ENCODE data around the gene KLC1. TPM values are rescaled to one million over a fixed set of nuclear protein-coding genes. Genes with fewer than 3 reads are reported as not detected.

Gene KLC1
- polyA plus RNA-seq, 3 donors: 89.5 to 156 (median 107) TPM

DNA sequence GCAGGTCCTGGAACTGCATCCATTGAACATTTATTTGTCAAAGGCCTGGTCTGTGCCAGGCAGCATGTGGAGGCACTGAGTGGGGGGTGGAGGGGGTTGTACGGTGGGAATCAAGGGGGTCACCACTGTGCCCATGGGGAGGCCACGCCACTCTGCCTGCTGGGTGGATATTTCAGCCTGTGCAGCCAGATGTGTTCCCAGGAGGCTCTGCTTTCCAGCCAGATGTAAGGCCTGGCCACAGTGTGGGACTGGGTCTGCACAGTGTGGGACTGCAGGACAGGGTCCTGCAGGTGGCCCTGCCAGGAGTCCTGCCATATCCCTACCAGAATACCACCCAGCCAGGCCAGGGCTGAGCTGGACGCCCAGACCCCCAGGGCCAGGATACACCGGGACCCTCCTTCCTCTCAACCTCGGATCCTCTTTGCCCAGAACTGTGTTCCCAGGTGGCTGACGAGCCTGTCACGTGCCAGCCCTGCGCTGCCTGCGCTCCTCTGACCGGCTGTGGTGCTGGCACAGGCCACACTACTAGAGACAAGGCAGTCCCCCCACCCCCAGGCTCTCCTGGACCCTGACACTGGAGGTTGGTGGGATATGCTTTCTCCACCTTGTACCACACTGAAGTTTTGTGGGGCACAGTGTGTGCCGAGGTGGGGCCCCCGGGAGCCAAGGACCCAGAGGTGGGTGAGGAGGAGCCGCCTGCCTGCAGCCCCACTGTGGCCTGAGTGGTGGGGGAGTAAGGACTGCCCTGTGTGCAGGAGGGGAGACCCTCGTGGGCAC is 68.8 kb downstream of the KLC1 start:
- no peak for DNase-seq (ENCODE audit: extremely low read depth in 1 of 11, low read depth in 9 of 11, low spot score in 4 of 11)

DNA sequence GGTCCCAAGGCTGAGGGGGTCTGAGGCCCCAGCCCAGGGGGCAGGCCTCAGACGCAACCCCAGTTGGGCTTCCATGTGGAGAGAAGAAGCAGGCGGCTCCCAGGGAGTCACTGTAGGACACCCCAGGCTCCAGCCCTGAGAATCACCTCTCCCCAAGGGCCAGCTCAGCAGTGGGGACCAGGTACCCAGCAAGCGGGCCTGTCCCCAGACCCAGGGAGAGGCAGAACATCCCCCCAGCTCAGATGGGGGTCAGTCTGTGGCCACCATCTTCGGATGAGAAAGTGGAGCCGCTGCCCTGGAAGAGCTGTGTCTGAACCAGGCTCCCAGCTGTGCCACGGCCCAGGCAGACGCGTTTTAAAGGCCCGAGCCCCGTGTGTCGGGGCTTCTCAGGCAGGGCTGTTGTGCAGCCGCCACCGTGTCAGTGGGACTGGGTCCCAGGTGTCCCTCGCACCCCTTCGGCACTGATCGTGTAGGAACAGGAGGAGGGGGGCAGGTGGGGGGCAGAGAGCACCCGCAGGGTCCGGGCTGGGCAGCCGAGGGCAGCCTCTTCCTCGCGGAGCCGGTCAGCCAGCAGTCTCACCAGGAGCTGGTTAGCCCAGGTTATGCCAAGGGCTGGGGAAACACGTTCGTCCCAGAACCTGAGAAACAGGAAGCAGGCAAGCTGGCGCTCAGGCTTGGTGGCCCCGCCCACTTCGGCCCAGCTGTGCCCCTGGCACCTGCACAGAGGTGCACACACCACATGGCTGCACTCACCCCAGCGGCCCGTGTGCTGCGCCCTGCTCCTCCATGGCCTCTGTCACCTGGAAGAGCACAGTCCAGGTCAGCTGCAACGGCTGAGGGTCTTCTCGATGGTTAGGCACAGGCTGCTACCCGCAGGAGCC is 69.6 kb downstream of the KLC1 start:
- no peak for DNase-seq (ENCODE audit: extremely low read depth in 1 of 11, low read depth in 9 of 11, low spot score in 4 of 11)

DNA sequence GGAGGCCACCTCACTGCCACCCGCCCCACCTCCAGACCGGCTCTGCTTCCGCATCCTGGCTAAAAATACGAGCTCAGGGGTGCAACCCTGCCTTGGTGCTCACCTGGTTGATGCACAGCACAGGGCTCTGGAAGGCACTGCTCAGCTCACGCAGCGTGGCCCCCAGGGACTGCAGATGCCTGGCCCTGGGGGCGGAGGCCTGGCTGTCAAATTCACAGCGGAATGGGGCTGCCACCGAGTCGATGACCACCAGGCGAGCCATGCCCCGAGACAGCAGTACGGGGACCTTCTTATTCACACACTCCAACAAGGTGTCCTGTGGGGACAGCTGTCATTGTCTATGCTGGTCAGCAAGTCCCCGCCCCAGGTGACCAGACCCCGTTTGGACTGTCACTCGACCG is 70.2 kb downstream of the KLC1 start:
- DNase-seq (ENCODE audit: extremely low read depth in 1 of 11, low read depth in 9 of 11, low spot score in 4 of 11): no peak

DNA sequence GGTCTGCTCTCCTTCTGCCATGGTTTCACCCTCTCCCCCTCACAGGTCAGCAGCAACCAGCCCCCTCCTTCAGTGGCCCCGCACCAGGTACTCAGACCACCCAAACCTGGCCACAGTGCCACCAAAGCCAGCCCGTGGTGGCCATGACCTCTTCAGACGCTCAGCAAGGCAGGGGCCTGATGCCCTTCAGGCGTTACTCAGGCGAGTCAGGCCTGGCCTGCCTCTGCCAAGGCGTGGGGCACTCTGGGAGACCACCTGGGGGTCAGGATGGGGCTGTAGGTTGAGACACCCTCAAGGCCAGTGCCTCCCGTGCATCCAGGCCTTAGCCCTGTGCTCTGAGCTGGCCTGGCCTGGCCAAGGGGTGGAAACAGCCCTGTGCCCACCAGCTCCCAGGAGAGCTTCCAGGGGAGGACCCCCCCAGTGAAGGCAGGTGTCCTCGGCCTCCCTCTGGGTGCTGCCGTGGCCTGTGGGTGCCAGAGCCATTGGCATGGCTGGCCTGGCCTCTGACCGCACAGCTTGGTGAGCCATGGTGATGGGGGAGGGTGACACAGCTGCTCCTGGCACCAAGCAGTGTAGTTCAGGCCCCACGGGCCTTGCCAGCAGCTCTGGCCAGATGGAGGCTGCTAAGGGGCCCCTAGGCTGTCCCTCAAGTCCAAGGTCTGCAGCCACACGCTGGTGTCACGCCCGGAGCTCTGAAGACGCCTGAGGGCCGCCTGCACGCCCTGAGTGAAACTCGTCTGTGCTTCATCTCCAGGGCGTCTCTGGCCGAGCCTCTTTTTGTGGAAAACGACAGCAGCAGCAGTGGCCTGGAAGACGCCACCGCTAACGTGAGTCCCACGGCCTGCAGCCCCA is 71.1 kb downstream of the KLC1 start:
- no peak for DNase-seq (ENCODE audit: extremely low read depth in 1 of 11, low read depth in 9 of 11, low spot score in 4 of 11)

DNA sequence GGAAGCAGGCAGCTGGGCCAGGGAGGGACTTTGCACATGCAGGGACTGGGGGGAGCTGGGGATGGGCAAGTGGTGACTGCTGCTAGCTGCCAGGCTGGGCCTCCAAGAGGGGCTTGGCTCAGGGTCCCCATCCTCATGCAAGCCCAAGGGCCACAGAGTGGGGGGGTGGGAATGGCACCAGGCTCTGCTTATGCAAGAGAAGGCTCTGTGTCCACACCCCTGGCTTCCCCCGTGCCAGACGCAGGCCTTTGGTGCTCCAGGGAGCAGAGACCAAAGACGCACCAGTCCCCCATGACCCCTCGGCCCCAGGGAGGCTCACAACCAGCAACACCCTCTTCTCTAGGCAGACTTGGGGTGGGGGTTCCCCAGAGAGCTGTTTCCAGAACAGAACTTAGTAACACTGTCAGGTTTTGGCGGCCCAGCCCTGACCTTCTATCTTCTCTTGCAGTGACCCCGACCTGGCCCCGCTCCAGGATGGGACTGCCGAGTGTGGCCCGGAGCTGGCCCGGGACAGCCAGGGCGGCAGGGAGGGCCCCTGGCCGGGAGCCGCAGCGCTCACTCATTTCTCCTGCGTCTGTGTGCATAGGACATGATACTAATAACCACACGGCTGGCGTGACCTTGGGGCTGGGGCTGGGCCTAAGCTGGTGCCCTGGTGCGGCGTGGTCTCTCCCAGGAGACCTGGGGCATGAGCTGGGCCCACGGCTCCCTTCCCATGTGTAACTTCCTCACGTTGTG is 71.9 kb downstream of the KLC1 start:
- no peak for DNase-seq (ENCODE audit: extremely low read depth in 1 of 11, low read depth in 9 of 11, low spot score in 4 of 11)

DNA sequence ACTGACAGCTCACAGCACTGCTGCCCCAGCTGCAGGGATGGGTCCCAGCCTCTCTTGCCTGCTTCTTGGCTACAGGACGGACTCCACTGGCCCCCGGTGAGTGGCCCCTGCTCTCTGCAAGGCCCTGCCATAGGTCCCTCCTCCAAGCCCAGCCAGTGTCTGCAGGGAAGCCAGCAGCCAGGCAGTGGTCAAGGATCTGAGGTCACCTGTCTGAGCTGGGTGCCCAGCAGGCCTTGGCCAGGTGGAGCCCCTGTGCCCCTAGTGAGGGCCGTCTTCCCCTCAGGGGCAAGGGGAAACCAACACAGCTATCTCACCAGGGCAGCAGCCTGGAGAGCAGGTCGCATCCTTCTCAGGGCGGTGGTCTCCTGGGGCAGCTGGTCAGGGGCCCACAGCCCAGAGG is 73.1 kb downstream of the KLC1 start:
- no peak for DNase-seq (ENCODE audit: extremely low read depth in 1 of 11, low read depth in 9 of 11, low spot score in 4 of 11)

DNA sequence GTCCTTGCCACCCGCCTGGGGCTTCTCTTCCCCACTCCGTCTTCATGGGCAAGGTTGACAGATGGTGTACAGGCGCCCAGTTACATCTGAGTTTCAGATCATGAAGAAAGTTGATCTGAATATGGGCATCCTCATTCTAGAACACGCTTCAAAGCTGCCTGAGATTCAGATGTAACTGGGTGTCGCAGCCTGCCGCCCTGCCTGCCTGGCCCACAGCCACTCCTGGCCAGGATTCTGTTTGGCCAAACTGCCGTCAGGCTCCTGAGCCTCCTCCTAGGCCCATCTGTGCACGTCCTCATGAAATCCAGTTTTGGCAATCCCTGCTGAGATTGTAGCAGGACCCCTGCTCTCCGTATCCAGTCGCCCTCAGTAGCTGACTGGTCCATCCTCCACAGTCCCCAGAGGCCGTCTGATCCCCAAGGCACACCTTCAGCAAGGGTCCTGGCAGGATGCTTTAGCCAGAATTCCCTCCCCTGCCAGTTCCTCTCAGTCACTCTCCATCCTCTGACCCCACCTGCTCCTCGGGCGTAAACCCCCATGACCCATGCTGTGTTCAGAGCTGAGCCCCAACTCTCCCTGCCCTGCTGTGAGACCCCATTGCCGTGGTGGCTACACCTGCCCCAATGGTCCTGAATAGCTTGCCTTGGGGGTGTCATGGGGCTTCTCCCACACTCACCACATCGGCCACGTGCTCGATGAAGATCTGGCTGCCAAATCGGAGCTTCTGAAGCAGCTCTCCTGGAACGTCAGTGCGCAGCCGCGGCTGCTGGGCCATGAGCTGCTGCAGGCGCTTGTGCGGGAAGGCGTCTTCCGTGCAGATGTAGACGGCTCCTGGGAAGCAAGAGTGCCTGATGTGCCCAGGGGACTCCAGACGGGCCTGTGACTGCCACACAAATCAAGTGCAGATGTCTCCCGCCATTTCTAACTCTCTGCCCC is 73.8 kb downstream of the KLC1 start:
- no peak for DNase-seq (ENCODE audit: extremely low read depth in 1 of 11, low read depth in 9 of 11, low spot score in 4 of 11)

DNA sequence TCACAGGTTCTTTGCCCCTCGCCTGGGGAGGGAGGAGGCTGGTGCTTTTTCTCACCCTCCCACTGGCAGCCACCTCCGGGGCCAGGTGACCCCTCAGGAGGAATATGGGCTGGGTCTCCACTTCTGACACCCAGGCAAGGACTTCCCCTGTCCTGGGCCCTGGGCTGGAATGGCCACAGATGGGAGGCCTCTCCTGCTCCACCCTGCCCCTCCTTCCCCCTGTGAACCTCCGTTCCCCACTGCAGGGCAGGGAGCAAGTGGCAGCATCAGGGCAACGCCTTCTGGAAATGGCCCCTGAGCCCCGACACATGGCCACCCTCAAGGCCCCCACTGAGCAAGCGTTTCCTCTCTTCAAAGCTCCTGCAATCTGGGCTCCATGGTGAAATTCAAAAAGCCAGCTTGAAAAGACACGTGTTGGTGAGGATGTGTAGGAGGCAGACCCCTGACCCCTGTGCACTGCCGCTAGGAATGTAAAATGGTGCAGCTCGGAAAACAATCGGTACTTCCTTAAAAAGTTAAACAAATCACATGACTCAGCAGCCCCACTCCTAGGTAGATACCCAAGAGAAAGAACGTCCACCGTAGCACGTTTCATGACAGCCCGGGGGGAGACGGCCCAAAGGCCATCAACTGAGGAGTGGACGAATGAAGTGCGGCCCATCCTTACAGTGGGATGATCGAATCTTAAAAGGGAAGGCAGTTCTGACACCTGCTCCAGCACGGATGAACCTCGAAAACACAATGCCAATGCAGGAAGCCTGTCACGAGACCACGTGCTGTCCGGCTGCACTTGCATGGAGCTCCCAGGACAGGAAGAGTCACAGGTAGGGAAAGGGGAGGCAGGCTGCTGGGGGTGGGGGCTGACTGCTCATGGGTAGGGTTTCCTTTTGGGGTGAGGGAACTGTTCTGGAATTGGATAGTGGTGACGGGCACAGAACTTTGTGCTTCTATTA is 74.7 kb downstream of the KLC1 start:
- DNase-seq (ENCODE audit: extremely low read depth in 1 of 11, low read depth in 9 of 11, low spot score in 4 of 11): no peak

DNA sequence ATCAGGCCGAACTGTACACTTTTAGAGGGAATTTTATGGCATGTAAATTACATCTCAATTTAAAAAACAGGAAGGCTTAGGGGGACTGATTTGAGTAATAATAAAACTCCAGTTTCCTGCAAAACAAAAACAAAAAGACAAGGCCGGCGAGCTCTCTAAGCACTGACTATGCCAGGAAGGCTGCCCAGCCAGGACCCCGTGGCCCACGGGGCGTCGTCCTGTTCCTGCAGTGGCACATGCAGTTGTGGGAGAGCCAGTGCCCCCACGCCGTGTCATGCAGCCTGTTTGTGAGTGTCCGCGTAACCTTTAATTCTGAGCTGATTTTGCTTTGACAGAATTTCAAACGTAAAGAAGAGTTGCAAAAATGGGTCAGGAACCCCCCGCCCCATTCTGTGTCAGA is 75.7 kb downstream of the KLC1 start:
- DNase-seq (ENCODE audit: extremely low read depth in 1 of 11, low read depth in 9 of 11, low spot score in 4 of 11): no peak

DNA sequence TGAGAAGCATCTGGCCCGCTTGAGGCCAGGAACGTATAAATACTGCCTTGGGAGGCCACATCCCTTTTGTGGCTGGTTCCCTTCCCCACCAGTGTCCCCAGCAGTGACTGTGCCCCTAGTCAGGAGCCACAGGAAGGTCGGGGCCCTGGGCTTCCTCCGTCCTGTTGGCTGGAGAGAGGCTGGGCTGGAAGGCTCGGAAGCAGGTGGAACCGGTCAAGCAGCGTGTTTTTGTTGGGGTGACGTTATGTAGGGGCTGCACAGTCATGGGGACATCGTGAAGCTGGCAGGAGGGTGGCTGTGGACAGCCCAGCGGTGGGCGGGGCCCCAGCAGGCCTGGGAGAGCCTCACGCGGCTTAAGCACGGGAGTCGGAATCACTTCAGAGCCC is 76.1 kb downstream of the KLC1 start:
- peak in 1 of 11 donors; percentile 38 for DNase-seq (ENCODE audit: extremely low read depth in 1 of 11, low read depth in 9 of 11, low spot score in 4 of 11)

DNA sequence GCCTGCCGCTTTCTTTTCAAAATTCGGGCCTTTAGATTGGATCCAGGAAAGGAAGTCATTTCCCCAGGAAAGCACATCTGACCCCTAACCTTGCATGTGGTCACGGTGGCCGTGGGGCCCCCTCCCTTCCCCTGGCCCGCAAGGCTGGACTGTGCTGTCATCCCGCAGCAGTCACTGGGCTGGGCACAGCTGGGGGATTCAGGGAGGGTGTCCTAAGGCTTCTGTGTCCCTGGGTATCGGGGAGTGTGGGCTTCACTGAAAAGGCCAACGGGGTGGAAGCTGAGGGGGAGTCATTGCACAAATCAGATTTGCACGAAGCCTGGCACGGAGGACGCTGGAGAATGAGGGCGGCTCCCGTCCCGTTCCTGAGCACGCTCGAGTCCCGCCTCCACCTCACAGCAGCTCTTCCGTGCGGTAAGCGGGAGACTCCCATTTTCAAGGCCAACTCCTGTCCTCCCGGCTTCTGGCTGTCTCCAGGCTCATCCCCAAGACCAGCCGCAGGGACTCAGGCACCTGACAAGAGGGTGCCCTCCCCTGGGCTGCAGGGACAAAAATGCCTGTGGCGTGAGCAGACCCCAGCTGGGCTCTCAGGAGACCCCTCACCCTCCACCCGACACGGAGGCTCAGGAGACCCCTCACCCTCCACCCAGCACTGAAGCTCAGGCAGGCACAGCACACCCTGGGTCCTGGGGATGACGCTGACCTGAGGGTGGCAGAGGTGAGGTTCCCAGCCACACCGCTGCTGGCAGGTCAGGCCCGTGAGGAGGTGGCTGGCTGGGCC is 76.7 kb downstream of the KLC1 start:
- no peak for DNase-seq (ENCODE audit: extremely low read depth in 1 of 11, low read depth in 9 of 11, low spot score in 4 of 11)

DNA sequence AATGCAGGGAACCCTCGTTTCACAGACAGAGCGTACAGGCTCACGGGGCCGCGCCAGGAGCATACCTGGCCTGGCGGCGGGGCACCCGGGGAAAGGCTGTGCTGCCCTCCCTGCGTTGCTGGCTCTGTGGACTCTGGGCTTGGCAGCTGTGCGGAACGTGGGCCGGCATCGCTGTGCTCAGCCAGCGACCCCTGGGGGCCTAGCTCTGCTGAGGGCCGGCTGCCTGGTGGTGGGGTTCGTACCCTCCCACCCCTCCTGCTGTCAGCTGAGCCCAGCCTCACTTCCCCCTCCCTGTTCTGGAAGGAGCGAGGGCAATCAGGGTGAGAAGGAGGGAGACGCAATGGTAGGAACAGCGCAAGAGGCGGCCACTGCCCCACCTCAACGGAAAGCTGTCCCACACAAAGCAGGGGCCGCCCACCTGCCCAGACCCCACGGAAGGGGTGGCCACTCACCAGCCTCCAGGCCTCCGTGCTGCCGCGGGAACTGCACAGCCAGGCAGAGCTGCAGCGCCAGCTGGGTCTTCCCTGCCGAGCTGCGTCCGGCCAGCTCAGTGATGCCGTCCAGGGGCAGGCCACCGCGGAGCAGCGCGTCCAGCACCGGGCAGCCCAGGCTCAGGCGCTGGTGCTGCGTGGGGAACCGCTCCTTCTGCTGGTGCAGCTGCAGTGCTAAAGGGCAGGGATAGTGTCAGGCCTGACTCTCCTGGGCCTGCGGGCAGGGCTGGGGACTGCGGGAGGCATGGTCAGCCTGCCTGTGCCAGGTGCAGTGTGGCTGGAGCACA is 77.7 kb downstream of the KLC1 start:
- DNase-seq (ENCODE audit: extremely low read depth in 1 of 11, low read depth in 9 of 11, low spot score in 4 of 11): no peak

DNA sequence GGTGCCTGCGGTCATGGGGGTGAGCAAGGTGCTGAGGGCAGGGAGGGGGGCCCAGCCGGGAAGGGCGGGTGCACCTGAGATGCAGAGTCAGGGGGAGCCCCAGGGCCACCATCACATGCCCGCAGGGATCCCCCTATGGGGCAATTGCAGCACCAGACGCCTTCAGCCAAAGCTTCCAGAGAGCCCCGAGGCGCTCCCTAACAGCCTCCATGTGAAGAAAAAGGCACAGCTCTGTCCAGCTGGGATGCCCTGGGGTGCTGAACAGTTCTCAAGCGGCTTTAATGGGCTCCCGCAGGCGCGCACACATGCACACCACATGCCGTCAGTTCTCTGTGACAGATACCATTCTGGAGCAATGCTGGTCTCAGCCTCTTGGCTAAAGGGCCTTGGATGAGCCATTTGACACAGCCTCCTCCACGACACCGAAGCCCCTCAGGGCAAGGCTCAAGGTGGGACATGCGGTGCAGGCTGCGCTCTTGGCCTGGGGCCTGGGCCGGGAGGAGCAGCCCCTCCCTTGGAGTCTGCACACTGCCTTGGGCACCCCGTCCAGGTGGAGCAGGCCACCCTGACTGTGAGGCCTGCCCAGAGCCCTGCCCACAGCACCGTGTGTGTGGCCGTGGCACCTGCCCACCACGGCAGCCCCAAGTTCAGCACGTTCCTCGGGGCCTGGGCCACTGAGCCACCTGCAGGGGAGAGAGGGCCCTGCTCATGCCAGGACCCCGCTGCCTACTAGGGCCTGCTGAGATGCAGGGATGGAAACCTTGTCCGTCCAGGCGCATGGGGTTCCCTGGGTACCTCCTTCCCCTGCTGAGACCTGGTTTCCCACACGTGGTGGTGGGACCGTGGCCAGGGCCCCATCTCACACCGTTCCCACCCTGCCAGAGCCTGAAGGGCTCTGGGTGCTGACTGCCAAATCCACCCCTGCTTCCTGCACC is 78.6 kb downstream of the KLC1 start:
- no peak for DNase-seq (ENCODE audit: extremely low read depth in 1 of 11, low read depth in 9 of 11, low spot score in 4 of 11)

DNA sequence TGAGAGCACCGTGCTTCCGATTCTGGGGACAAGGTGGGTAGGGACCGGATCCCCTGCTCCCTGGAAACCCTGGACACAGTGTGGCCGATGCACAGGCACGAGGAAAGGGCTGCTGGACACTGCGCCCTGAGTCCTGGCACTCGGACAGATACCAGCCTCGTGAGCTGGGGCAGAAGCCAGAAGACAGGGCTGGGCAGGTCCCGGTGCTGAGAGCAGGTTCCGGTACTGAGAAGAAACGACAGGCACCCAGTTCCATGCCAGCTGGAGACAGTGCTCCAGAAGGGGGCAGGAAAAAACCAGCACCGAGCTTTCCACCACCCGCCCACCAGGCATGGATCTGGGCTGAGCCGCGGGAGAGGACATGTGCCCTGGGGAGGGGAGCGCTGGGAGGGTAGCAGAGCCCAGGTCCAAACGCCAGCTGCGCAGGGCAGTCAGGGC is 79.8 kb downstream of the KLC1 start:
- no peak for DNase-seq (ENCODE audit: extremely low read depth in 1 of 11, low read depth in 9 of 11, low spot score in 4 of 11)

Measured in renal cortex interstitium (tissue), 11 donors.